ENCODE results near the gene SCN1B.
"Not testable (repeated sequence)": the region's sequence is repeated elsewhere in the genome, so short reads cannot be mapped to it uniquely, and the experiment has no call there.

Gene SCN1B

DNA sequence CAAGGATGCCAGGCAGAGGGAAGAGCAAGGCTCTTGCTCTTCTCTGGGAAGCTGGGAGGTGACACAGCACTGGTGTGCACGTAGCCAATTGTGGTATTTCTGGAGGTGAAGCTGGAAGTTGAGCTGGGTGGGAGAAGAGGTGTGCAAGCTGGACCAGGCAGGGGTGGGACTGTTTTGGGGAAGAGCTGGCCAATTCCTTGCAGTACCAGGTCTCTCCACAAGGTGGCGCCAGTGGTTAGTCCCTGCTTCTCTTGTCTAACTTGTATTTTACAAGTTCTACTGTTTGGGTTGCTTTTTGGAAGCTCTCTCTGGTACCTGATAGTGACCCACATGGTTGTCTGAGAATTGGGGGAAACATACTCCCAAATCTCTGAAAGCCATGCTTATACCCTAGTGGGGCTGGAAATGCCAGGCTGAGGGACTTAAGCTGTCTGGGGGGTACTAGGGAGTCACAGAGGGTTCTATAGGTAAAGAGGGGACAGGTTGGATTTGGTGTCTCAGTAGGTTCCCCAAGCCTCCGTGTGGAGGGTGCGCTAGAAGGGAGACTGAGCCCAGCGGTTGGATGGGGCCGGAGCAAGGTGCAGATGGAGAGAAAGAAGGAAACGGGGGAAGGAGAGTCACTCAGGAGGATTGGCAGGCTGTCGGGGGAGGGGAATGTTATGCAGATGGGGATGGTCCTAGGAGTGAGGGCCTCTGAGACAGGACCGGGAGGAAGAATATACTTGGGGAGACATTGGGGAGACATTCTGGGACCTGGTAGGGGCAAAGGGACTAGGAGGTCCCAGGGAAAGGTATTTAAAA, 14.2 kb downstream of the SCN1B start:
- Histone ChIP-seq H3K27me3 (ENCODE audit: control insufficient read depth in 2 of 2, insufficient read depth in 2 of 2, low read length in 2 of 2) (no peaks in the 10 kb centered on the region), H3K27ac (ENCODE audit: low read depth in 2 of 2, low read length in 2 of 2) (no peak overlapping the region), H3K4me3 (ENCODE audit: low read length in 2 of 2) (no peak overlapping the region), H3K36me3 (ENCODE audit: control insufficient read depth in 2 of 2, insufficient read depth in 2 of 2, low read length in 2 of 2) (no peaks in the 10 kb centered on the region), H3K9ac (ENCODE audit: low read depth in 1 of 2, low read length in 2 of 2) (no peak overlapping the region), H3K4me1 (ENCODE audit: control insufficient read depth in 2 of 2, insufficient read depth in 2 of 2, low read length in 2 of 2) (peaks cover 12 to 24% of the 10 kb centered on the region in 2 donors), H3K9me3 (ENCODE audit: control insufficient read depth in 2 of 2, low read length in 2 of 2) (no peaks in the 10 kb centered on the region)

DNA sequence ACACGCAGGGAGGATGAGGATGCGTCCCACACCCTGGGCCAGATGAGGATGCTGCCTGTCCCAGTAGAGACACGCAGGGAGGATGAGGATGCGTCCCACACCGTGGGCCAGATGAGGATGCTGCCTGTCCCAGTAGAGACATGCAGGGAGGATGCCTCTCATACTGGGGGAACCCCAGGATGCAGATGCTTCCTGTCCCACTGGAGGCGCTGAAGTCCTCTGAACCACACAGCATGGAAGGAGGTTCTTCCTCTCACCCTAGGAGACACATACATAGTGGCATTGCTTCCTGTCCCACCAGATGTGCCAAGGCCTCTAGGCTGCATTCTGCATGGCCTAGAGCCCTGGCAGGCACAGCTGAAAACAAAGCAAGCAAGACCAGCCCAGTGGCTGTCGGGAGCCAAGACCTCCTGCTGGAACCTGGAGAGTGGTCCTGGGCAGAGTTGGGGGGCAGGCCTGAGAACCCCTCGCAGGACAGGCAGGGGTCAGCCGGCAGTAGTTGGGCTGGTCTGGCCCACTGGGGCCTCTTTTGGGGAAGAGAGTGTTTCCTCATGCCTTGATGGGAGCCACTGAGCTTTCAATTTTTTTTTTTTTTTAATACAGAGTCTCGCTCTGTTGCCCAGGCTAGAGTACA, 15.5 kb downstream of the SCN1B start:
- Histone ChIP-seq H3K9ac (ENCODE audit: low read depth in 1 of 2, low read length in 2 of 2) (no peak overlapping the region), H3K4me1 (ENCODE audit: control insufficient read depth in 2 of 2, insufficient read depth in 2 of 2, low read length in 2 of 2) (peaks cover 5 to 14% of the 10 kb centered on the region in 2 donors), H3K27me3 (ENCODE audit: control insufficient read depth in 2 of 2, insufficient read depth in 2 of 2, low read length in 2 of 2) (no peaks in the 10 kb centered on the region), H3K27ac (ENCODE audit: low read depth in 2 of 2, low read length in 2 of 2) (no peak overlapping the region), H3K9me3 (ENCODE audit: control insufficient read depth in 2 of 2, low read length in 2 of 2) (no peaks in the 10 kb centered on the region), H3K4me3 (ENCODE audit: low read length in 2 of 2) (no peak overlapping the region), H3K36me3 (ENCODE audit: control insufficient read depth in 2 of 2, insufficient read depth in 2 of 2, low read length in 2 of 2) (no peaks in the 10 kb centered on the region)

DNA sequence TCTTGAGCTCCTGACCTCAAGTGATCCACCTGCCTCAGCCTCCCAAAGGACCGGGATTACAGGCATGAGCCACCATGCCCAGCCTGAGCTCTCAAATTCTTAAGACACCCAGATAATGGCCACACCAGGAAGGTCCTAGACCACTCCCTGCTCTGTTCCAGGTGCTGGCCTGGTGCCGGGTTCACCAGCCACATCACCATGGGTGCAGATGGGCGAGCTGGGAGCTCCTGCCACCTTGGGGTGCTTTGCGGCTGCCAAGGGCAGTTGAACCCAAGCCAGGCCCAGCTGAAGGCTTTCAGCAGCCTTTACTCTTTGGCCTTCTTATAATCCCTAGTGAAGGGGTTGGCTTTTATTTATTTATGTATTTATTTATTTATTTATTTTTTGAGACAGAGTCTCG, 16.2 kb downstream of the SCN1B start:
- Histone ChIP-seq H3K4me3 (ENCODE audit: low read length in 2 of 2) (no peak overlapping the region), H3K36me3 (ENCODE audit: control insufficient read depth in 2 of 2, insufficient read depth in 2 of 2, low read length in 2 of 2) (no peaks in the 10 kb centered on the region), H3K4me1 (ENCODE audit: control insufficient read depth in 2 of 2, insufficient read depth in 2 of 2, low read length in 2 of 2) (peaks cover 3 to 8% of the 10 kb centered on the region in 2 donors), H3K27ac (ENCODE audit: low read depth in 2 of 2, low read length in 2 of 2) (no peak overlapping the region), H3K9ac (ENCODE audit: low read depth in 1 of 2, low read length in 2 of 2) (no peak overlapping the region), H3K27me3 (ENCODE audit: control insufficient read depth in 2 of 2, insufficient read depth in 2 of 2, low read length in 2 of 2) (no peaks in the 10 kb centered on the region), H3K9me3 (ENCODE audit: control insufficient read depth in 2 of 2, low read length in 2 of 2) (no peaks in the 10 kb centered on the region)

DNA sequence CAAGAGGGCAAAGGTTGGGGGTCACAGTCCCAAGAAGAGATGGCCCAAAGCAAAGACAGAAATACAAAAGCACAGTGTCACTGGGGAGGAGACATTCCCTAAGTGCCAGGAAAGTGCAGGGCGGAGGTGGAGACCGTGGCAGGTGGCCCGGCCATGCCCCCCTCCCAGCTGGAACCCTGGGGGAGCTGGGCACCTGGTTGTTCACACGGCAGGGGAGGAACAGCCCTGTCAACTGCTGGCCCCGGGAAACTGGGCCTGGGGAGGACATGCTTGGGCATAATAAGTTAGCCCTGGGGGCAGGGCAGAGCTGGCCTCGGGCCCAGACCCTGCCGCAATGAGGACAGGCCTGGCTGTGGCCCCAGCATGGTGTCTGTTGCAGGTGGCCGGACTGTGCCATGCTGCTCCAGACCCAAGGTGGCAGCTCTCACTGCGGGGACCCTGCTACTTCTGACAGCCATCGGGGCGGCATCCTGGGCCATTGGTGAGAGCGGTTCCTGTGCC, 18.7 kb downstream of the SCN1B start:
- Histone ChIP-seq H3K36me3 (ENCODE audit: control insufficient read depth in 2 of 2, insufficient read depth in 2 of 2, low read length in 2 of 2) (no peaks in the 10 kb centered on the region), H3K9ac (ENCODE audit: low read depth in 1 of 2, low read length in 2 of 2) (no peak overlapping the region), H3K4me3 (ENCODE audit: low read length in 2 of 2) (no peak overlapping the region), H3K4me1 (ENCODE audit: control insufficient read depth in 2 of 2, insufficient read depth in 2 of 2, low read length in 2 of 2) (no peaks in the 10 kb centered on the region), H3K9me3 (ENCODE audit: control insufficient read depth in 2 of 2, low read length in 2 of 2) (no peaks in the 10 kb centered on the region), H3K27ac (ENCODE audit: low read depth in 2 of 2, low read length in 2 of 2) (no peak overlapping the region), H3K27me3 (ENCODE audit: control insufficient read depth in 2 of 2, insufficient read depth in 2 of 2, low read length in 2 of 2) (no peaks in the 10 kb centered on the region)

DNA sequence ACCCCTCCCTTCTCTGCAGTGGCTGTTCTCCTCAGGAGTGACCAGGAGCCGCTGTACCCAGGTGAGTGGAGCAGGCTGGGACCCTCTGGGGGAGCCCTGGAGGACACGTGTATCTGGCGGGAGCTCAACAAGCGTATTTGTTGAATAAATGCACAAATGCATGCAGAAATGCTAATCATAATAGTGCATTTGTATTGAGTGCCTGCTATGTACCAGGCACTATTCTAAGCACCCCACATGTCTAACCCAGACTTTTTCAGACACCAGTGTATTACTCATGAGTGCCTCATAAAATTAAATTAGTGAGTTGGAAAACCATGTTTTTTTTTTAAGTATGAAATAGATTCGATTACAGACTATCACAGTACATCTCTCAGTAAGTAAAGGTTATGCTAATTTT, 19.2 kb downstream of the SCN1B start:
- Histone ChIP-seq H3K27me3 (ENCODE audit: control insufficient read depth in 2 of 2, insufficient read depth in 2 of 2, low read length in 2 of 2) (no peaks in the 10 kb centered on the region), H3K9me3 (ENCODE audit: control insufficient read depth in 2 of 2, low read length in 2 of 2) (no peaks in the 10 kb centered on the region), H3K27ac (ENCODE audit: low read depth in 2 of 2, low read length in 2 of 2) (no peak overlapping the region), H3K4me1 (ENCODE audit: control insufficient read depth in 2 of 2, insufficient read depth in 2 of 2, low read length in 2 of 2) (no peaks in the 10 kb centered on the region), H3K4me3 (ENCODE audit: low read length in 2 of 2) (no peak overlapping the region), H3K9ac (ENCODE audit: low read depth in 1 of 2, low read length in 2 of 2) (no peak overlapping the region), H3K36me3 (ENCODE audit: control insufficient read depth in 2 of 2, insufficient read depth in 2 of 2, low read length in 2 of 2) (no peaks in the 10 kb centered on the region)

DNA sequence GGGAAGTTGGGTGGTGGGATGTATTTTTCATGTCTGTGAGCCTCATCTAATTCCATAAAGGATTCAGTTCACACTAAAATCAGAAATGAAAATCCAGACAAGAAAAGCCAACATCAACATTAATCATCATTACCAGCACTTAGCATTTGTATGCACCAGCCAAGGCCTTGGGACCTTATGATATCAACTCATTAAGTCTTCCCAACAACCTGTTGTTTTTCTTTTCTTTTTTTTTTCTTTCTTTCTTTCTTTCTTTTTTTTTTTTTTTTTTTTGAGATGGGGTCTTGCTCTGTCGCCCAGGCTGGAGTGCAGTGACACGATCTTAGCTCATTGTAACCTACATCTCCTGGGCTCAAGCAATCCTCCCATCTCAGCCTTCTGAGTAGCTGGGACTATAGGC, 20.4 kb downstream of the SCN1B start:
- H3K4me3 ChIP-seq (ENCODE audit: low read length in 2 of 2); H3K27me3 ChIP-seq (ENCODE audit: control insufficient read depth in 2 of 2, insufficient read depth in 2 of 2, low read length in 2 of 2); H3K9me3 ChIP-seq (ENCODE audit: control insufficient read depth in 2 of 2, low read length in 2 of 2); H3K36me3 ChIP-seq (ENCODE audit: control insufficient read depth in 2 of 2, insufficient read depth in 2 of 2, low read length in 2 of 2); H3K9ac ChIP-seq (ENCODE audit: low read depth in 1 of 2, low read length in 2 of 2); H3K4me1 ChIP-seq (ENCODE audit: control insufficient read depth in 2 of 2, insufficient read depth in 2 of 2, low read length in 2 of 2); H3K27ac ChIP-seq (ENCODE audit: low read depth in 2 of 2, low read length in 2 of 2): not testable (repeated sequence)

DNA sequence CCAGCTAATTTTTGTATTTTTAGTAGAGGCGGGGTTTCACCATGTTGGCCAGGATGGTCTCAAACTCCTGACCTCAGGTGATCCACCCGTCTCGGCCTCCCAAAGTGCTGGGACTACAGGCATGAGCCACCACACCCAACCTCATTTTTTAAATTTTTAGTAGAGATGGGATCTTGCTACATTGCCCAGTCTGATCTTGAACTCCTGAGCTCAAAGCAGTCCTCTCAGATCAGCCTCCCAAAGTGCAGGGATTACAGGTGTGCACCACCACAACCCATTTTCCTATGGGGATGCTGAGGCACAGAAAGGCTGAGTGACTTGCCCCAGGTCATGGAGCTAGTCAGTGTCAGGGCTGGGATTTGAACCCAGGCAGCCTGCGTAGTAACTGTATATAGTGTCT, 21.0 kb downstream of the SCN1B start:
- H3K27me3 ChIP-seq (ENCODE audit: control insufficient read depth in 2 of 2, insufficient read depth in 2 of 2, low read length in 2 of 2); H3K36me3 ChIP-seq (ENCODE audit: control insufficient read depth in 2 of 2, insufficient read depth in 2 of 2, low read length in 2 of 2); H3K9ac ChIP-seq (ENCODE audit: low read depth in 1 of 2, low read length in 2 of 2); H3K27ac ChIP-seq (ENCODE audit: low read depth in 2 of 2, low read length in 2 of 2); H3K4me3 ChIP-seq (ENCODE audit: low read length in 2 of 2); H3K4me1 ChIP-seq (ENCODE audit: control insufficient read depth in 2 of 2, insufficient read depth in 2 of 2, low read length in 2 of 2); H3K9me3 ChIP-seq (ENCODE audit: control insufficient read depth in 2 of 2, low read length in 2 of 2): not testable (repeated sequence)

DNA sequence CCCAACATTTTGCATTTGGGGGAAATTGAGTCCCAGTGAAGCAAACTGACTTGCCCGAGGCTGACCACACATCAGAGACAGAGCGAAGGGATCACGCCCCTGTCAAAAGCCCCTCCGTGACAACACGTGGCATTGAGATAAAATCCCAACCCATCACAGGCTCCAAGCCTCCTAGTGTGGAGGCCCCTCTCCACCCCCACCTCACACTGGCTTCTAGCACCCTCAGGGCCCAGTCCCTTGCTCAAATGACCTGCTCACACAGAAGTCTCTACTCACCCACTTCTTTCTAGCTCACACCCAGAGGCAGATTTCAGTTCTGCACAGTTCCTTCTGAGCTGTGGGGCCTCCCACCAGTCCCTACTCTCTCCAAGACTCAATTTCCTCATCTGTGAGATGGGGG, 21.5 kb downstream of the SCN1B start:
- H3K9me3 ChIP-seq (ENCODE audit: control insufficient read depth in 2 of 2, low read length in 2 of 2) = no peaks in the 10 kb centered on the region
- H3K27ac ChIP-seq (ENCODE audit: low read depth in 2 of 2, low read length in 2 of 2) = no peak overlapping the region
- no peaks in the 10 kb centered on the region for H3K4me1 ChIP-seq (ENCODE audit: control insufficient read depth in 2 of 2, insufficient read depth in 2 of 2, low read length in 2 of 2)
- no peak overlapping the region for H3K4me3 ChIP-seq (ENCODE audit: low read length in 2 of 2)
- peaks cover 0 to 5% of the 10 kb centered on the region in 2 donors for H3K27me3 ChIP-seq (ENCODE audit: control insufficient read depth in 2 of 2, insufficient read depth in 2 of 2, low read length in 2 of 2)
- H3K9ac ChIP-seq (ENCODE audit: low read depth in 1 of 2, low read length in 2 of 2) = no peak overlapping the region
- H3K36me3 ChIP-seq (ENCODE audit: control insufficient read depth in 2 of 2, insufficient read depth in 2 of 2, low read length in 2 of 2) = no peaks in the 10 kb centered on the region

DNA sequence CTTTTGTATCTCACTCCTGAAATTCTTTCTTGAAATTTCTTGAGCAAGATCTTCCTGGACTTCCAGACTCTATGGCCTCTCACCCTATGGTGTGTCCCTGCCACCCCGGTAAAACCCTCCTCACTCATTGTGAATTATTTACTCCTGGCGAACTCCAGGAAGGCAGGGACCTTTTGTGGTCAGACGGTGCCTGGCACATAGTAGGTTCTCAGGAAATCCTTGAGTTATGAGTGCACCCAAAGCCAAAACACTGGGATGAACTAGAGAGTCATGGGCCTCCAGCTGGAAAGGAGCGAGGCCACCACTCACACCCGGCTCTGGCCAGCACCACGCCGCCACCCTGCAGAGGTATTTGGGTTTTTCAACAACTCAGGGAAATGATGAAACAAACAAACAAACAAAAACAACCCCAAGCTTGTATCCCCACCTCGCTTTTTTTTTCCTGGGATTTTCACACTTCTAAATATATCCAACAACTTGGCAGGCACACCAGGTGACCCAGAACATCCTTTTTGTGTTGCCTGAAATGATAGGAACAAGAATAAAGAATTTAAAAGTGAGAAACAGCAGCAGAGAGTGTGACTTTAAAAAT, 22.4 kb downstream of the SCN1B start:
- Histone ChIP-seq H3K9ac (ENCODE audit: low read depth in 1 of 2, low read length in 2 of 2) (no peak overlapping the region), H3K36me3 (ENCODE audit: control insufficient read depth in 2 of 2, insufficient read depth in 2 of 2, low read length in 2 of 2) (no peaks in the 10 kb centered on the region), H3K4me3 (ENCODE audit: low read length in 2 of 2) (no peak overlapping the region), H3K27me3 (ENCODE audit: control insufficient read depth in 2 of 2, insufficient read depth in 2 of 2, low read length in 2 of 2) (peaks cover 0 to 5% of the 10 kb centered on the region in 2 donors), H3K9me3 (ENCODE audit: control insufficient read depth in 2 of 2, low read length in 2 of 2) (no peaks in the 10 kb centered on the region), H3K4me1 (ENCODE audit: control insufficient read depth in 2 of 2, insufficient read depth in 2 of 2, low read length in 2 of 2) (no peaks in the 10 kb centered on the region), H3K27ac (ENCODE audit: low read depth in 2 of 2, low read length in 2 of 2) (no peak overlapping the region)

DNA sequence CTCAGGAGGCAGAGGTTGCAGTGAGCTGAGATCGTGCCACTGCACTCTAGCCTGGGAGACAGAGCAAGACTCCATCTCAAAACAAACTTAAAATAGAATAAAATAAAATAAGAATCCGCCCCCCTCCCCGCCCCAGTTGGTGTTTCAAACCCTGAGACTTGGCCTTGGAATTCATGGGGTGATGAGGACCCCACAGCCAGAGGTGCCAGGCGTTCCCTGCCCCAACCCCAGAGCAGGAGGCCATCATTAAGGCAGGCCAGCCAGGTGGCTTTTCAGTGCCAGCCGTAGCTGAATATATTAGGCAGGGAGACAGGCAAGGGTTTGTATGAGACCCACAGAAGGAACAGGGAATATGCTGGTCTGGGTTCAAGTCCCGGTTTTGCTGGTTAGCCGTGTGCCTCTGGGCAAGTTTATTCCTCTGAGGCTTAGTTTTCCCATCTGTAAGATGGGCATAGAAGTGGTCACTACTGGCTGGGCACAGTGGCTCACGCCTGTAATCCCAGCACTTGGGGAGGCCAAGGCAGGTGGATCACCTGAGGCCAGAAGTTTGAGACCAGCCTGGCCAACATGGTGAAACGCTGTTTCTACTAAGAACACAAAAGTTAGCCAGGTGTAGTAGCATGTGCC, 23.5 kb downstream of the SCN1B start:
- Histone ChIP-seq H3K9me3 (ENCODE audit: control insufficient read depth in 2 of 2, low read length in 2 of 2) (no peaks in the 10 kb centered on the region), H3K4me1 (ENCODE audit: control insufficient read depth in 2 of 2, insufficient read depth in 2 of 2, low read length in 2 of 2) (no peaks in the 10 kb centered on the region), H3K9ac (ENCODE audit: low read depth in 1 of 2, low read length in 2 of 2) (no peak overlapping the region), H3K27me3 (ENCODE audit: control insufficient read depth in 2 of 2, insufficient read depth in 2 of 2, low read length in 2 of 2) (peaks cover 0 to 5% of the 10 kb centered on the region in 2 donors), H3K36me3 (ENCODE audit: control insufficient read depth in 2 of 2, insufficient read depth in 2 of 2, low read length in 2 of 2) (no peaks in the 10 kb centered on the region), H3K4me3 (ENCODE audit: low read length in 2 of 2) (no peak overlapping the region), H3K27ac (ENCODE audit: low read depth in 2 of 2, low read length in 2 of 2) (no peak overlapping the region)

All from mucosa of rectum (tissue), 2 donors.